OCI-LY1 (cell line): ENCODE measurements around the gene ENTPD7.

Experiments used
- H2AFZ ChIP-seq: fragments of 200-600 bp; sonication (generic), shearing (Covaris generic); 2 replicates; pipeline ENCODE4 v1.6.0; 2014; ENCODE audit warnings: antibody characterized with exemption, mild to moderate bottlenecking, low read length
- H3F3A ChIP-seq: fragments of 200-600 bp; sonication (generic), shearing (Covaris generic); 2 replicates; pipeline ENCODE4 v1.6.0; 2014; ENCODE audit warnings: mild to moderate bottlenecking, antibody characterized with exemption, low read length, moderate library complexity; ENCODE audit not compliant: insufficient read depth
- H3K27ac ChIP-seq: fragments of 200-600 bp; sonication (generic); 2 replicates; pipeline ENCODE4 v1.5.1; 2014; ENCODE audit warnings: low read length, mixed run types, mild to moderate bottlenecking, low read depth; ENCODE audit not compliant: poor library complexity, severe bottlenecking
- H3K27me3 ChIP-seq: fragments of 200-600 bp; sonication (generic); 2 replicates; pipeline ENCODE4 v1.6.0; 2014; ENCODE audit warnings: antibody characterized with exemption, mild to moderate bottlenecking, low read length, moderate library complexity; ENCODE audit not compliant: insufficient read depth
- H3K36me3 ChIP-seq: fragments of 200-600 bp; sonication (generic); 2 replicates; pipeline ENCODE4 v1.6.1; 2014; ENCODE audit warnings: mild to moderate bottlenecking, antibody characterized with exemption, low read length, moderate library complexity, mixed read lengths; ENCODE audit not compliant: insufficient read depth
- H3K4me1 ChIP-seq: fragments of 200-600 bp; sonication (generic); 2 replicates; pipeline ENCODE4 v1.5.1; 2014; ENCODE audit warnings: mild to moderate bottlenecking, low read length, moderate library complexity; ENCODE audit not compliant: insufficient read depth, severe bottlenecking
- H3K4me2 ChIP-seq: fragments of 200-600 bp; sonication (generic), shearing (Covaris generic); 2 replicates; pipeline ENCODE4 v1.6.1; 2014; ENCODE audit warnings: low read length
- H3K4me3 ChIP-seq: fragments of 200-600 bp; sonication (generic); 2 replicates; pipeline ENCODE4 v1.5.1; 2014; ENCODE audit warnings: low read length, low read depth, mild to moderate bottlenecking, mixed read lengths; ENCODE audit not compliant: poor library complexity, severe bottlenecking
- H3K79me2 ChIP-seq: fragments of 200-600 bp; shearing (Covaris generic); 2 replicates; pipeline ENCODE4 v1.6.1; 2016; ENCODE audit warnings: mixed run types, low read length, mixed read lengths; ENCODE audit not compliant: insufficient read depth
- H3K9ac ChIP-seq: fragments of 200-600 bp; sonication (generic), shearing (Covaris generic); 2 replicates; pipeline ENCODE4 v1.6.1; 2014; ENCODE audit warnings: mild to moderate bottlenecking, low read length, mixed read lengths
- H3K9me2 ChIP-seq: fragments of 200-600 bp; sonication (generic), shearing (Covaris generic); 2 replicates; pipeline ENCODE4 v1.6.1; 2014; ENCODE audit warnings: low read depth, mild to moderate bottlenecking, low read length, mixed read lengths
- H3K9me3 ChIP-seq: fragments of 200-600 bp; shearing (Covaris generic); 2 replicates; pipeline ENCODE4 v1.6.1; 2014; ENCODE audit warnings: low read length, mixed read lengths
- H4K20me1 ChIP-seq: fragments of 200-600 bp; sonication (generic), shearing (Covaris generic); 2 replicates; pipeline ENCODE4 v1.6.0; 2016; ENCODE audit warnings: mild to moderate bottlenecking, low read length; ENCODE audit not compliant: insufficient read depth
- CTCF ChIP-seq: fragments of 200-600 bp; sonication (generic), shearing (Covaris generic); IDR thresholded peaks from 2 replicates; pipeline ENCODE4 v1.5.1; 2017; ENCODE audit warnings: mild to moderate bottlenecking, antibody characterized with exemption, low read length, moderate library complexity, mixed read lengths
- EZH2 ChIP-seq: fragments of 200-600 bp; sonication (generic), shearing (Covaris generic); IDR thresholded peaks from 2 replicates; pipeline ENCODE4 v1.8.0; 2017; ENCODE audit warnings: borderline replicate concordance, mixed run types, mild to moderate bottlenecking, antibody characterized with exemption, low read length, moderate library complexity, mixed read lengths

Gene ENTPD7

GRCh38 chr10:99740260-99740659 is 81.0 kb downstream of the ENTPD7 start:
- no peaks in the 10 kb centered on the region for H4K20me1 ChIP-seq
- H3F3A ChIP-seq: no peaks in the 10 kb centered on the region
- no peak for TF ChIP-seq CTCF
- no peak for TF ChIP-seq EZH2
- no peak overlapping the region for H2AFZ ChIP-seq
- H3K79me2 ChIP-seq: no peaks in the 10 kb centered on the region
- no peak overlapping the region for H3K4me3 ChIP-seq
- peaks cover 87% of the 10 kb centered on the region for H3K36me3 ChIP-seq
- no peaks in the 10 kb centered on the region for H3K9me3 ChIP-seq
- no peak overlapping the region for H3K27ac ChIP-seq
- H3K9me2 ChIP-seq: no peaks in the 10 kb centered on the region
- no peaks in the 10 kb centered on the region for H3K27me3 ChIP-seq
- H3K4me2 ChIP-seq: no peak overlapping the region
- H3K4me1 ChIP-seq: no peaks in the 10 kb centered on the region
- no peak overlapping the region for H3K9ac ChIP-seq

- no peaks in the 10 kb centered on the region for H3K9me3 ChIP-seq
- no peak overlapping the region for H3K27ac ChIP-seq
- H3K4me2 ChIP-seq: no peak overlapping the region
- H3K4me3 ChIP-seq: no peak overlapping the region
- H3F3A ChIP-seq: no peaks in the 10 kb centered on the region
- TF ChIP-seq CTCF (no peak), EZH2 (no peak)
- H3K9me2 ChIP-seq: no peaks in the 10 kb centered on the region
- no peaks in the 10 kb centered on the region for H3K4me1 ChIP-seq
- no peak overlapping the region for H2AFZ ChIP-seq
- no peaks in the 10 kb centered on the region for H3K79me2 ChIP-seq
- peaks cover 86% of the 10 kb centered on the region for H3K36me3 ChIP-seq
- H3K9ac ChIP-seq: no peak overlapping the region
- H3K27me3 ChIP-seq: no peaks in the 10 kb centered on the region
- H4K20me1 ChIP-seq: no peaks in the 10 kb centered on the region
Observed at GRCh38 chr10:99740933-99741559, 81.7 kb downstream of the ENTPD7 start.

- Histone ChIP-seq H3K27ac (no peak overlapping the region), H3K4me2 (no peak overlapping the region)
Observed at GRCh38 chr10:99742254-99742653, 82.9 kb downstream of the ENTPD7 start.

More at GRCh38 chr10:99742254-99742653, 82.9 kb downstream of the ENTPD7 start:
- Histone ChIP-seq H2AFZ (no peak overlapping the region), H4K20me1 (no peaks in the 10 kb centered on the region), H3K4me3 (no peak overlapping the region), H3K79me2 (no peaks in the 10 kb centered on the region), H3K27me3 (no peaks in the 10 kb centered on the region), H3K4me1 (no peaks in the 10 kb centered on the region), H3K36me3 (peaks cover 81% of the 10 kb centered on the region), H3K9ac (no peak overlapping the region), H3K9me2 (no peaks in the 10 kb centered on the region), H3F3A (no peaks in the 10 kb centered on the region), H3K9me3 (no peaks in the 10 kb centered on the region)
- no peak for TF ChIP-seq CTCF
- no peak for TF ChIP-seq EZH2
